HCEC 1CT (cell line): Measurements from ENCODE around the gene KRTAP9-2.
"Not testable (repeated sequence)": the region's sequence is repeated elsewhere in the genome, so short reads cannot be mapped to it uniquely, and the experiment has no call there.

Experiments used
- DNase-seq: peaks from one replicate; pipeline ENCODE4 v3.0.0-alpha.2; 2017

Gene KRTAP9-2, protein sequence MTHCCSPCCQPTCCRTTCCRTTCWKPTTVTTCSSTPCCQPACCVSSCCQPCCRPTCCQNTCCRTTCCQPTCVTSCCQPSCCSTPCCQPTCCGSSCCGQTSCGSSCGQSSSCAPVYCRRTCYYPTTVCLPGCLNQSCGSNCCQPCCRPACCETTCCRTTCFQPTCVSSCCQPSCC

DNA sequence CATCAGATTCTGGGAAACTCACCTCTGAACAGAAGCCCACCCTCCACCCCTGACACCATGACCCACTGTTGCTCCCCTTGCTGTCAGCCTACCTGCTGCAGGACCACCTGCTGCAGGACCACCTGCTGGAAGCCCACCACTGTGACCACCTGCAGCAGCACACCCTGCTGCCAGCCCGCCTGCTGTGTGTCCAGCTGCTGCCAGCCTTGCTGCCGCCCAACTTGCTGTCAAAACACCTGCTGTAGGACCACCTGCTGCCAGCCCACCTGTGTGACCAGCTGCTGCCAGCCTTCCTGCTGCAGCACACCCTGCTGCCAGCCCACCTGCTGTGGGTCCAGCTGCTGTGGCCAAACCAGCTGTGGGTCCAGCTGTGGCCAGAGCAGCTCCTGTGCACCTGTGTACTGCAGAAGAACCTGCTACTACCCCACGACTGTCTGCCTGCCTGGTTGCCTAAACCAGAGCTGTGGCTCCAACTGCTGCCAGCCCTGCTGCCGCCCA, at the start of gene KRTAP9-2:
KRTAP9-2 (plus strand) TSS at position 51 of the 498 bp plus-strand sequence; CDS start at position 58, 7 bp downstream.
- not testable (repeated sequence) for DNase-seq

DNA sequence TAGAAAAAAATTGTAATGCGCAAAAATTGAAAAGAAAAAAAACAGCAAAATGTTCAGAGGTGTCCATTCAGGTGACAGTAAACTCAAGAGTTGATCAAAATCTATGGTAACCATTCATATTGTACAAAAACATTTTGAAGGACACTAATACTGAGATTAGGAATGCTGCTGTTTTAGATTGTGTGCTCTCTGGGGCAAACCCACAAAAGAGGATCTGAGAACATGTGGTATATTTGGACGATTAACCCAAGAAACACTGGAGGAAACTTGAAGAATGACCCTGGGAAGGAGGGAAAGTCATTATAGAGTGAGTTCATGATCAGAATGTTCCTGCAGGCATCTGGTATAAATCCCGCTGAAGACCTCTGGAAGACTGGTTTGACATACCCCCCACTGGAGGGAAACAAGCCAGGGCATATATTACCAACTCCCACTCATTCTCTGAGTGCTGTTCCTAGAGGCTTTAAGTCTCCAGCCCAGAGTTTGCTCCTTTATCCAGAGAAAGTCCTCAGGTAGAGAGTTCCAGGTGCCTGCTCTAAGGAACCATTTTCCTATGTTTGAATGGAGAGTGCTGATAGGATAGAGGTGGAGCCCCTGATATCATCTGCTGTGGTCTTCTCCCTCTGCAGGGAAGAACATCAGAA, 49.6 kb upstream of the KRTAP9-2 start:
- DNase-seq, result no peak

DNA sequence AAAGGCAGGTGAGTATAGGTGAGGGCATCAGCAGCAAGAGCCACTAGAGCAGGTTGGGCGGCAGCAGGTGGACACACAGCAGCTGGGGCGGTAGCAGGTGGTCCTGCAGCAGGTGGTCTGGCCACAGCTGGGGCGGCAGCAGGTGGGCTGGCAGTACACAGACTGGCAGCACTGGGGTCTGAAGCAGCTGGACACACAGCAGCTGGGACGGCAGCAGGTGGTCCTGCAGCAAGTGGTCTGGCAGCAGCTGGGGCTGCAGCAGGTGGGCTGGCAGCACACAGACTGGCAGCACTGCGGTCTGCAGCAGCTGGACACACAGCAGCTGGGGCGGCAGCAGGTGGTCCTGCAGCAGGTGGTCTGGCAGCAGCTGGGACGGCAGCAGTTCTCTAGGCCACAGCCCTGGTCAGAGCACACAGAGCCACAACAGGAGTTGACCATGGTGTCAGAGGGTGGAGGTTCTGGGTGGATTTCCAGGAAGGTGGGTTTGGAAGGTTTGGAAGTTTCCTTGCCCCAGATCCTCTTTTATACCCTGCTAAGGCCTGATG, 48.6 kb upstream of the KRTAP9-2 start, which contains the start of gene KRTAP4-2:
KRTAP4-2 (minus strand) TSS at position 495 of the 545 bp plus-strand sequence; CDS start at position 438, 57 bp downstream.
- no peak for DNase-seq

DNA sequence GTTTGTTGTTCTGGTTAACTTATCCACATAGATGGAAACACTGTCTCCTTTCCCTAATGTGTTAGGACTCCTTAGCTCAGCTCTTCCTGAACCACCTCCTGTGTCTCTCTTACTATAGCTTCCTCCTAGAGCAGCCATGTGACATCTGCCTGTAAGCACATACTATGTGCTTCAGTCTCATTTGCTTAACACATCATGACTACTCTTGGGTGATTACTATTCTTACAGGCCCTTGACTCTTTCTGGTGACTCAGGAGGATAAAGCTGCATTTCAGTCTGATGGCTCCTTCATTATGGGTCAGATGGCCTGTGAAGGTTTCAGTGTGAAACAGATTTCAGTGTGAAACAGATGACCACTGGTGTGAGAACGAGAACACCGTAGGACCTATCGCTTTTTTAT, 48.1 kb upstream of the KRTAP9-2 start:
- peak; percentile 84 for DNase-seq

DNA sequence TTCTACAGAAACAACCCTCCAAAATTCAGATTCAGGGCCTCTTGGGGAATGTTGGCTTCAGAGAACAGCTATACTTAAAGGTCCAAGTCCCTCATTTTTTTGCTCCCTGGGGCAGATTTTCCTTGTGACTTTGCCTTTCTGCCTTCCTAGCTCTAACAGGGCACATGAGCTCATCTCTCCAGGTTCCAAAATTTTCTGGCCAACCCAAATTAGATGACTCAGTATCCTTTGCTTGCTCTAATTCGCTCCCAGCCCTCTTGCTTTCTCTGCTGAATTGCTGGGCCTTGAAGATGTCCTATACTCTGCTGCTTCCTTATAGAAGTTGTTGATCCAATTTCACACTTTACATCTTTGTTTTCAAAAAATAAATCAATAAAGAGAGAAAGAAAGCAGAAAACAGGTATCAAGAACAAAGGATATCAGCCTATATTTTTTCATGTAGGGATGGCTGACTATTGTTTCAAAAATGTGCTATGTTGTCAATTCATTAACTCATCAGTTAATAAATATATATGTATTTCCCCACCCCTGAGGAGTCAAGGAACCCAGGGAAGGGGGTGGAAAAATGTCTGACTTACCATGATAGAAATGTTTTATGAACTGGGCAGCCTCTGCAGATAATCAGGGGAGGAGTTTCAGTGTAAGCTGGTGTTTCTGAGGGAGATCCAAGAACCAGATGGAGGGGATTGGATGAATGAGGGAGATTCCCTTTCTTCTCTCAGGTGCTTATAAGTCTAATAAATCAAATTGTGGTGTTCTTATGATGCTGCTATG, 47.4 kb upstream of the KRTAP9-2 start:
- DNase-seq, result peak; percentile 59

DNA sequence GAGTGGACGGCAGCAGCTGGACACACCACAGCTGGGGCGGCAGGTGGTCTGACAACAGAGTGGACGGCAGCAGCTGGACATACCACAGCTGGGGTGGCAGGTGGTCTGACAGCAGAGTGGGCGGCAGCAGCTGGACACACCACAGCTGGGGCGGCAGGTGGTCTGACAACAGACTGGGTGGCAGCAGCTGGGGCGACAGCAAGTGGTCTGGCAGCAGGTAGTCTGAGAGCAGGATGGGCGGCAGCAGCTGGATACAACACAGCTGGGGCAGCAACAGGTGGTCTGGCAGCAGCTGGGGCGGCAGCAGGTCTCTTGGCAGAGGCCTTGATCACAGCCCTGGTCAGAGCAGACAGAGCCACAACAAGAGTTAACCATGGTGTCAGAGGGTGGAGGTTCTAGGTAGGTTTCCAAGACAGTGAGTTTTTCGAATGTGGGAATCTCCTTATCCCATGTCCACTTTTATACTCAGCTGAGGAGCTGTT, 41.9 kb upstream of the KRTAP9-2 start, which contains the start of gene KRTAP4-1:
KRTAP4-1 (minus strand) TSS at position 432 of the 482 bp plus-strand sequence; CDS start at position 375, 57 bp downstream.
- no peak for DNase-seq

DNA sequence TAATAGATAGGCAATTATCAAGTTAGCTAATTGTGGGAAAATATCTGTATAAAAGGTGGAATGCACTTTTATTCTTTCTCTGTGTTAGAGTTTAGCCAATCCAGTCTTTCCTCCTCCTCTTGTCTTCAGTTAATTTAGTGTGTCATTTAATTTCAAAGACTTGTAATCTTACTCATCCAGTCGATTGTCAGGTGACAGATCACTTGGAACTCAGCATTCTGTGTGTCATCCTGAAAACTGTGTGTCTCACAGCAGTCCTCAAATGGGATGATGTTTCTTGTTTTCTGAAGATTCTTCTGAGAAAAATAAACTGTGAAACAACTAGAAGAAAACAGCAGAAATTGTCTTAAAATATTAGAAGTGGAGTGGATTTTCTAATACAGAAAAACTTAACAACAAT, 41.4 kb upstream of the KRTAP9-2 start:
- DNase-seq, result no peak

DNA sequence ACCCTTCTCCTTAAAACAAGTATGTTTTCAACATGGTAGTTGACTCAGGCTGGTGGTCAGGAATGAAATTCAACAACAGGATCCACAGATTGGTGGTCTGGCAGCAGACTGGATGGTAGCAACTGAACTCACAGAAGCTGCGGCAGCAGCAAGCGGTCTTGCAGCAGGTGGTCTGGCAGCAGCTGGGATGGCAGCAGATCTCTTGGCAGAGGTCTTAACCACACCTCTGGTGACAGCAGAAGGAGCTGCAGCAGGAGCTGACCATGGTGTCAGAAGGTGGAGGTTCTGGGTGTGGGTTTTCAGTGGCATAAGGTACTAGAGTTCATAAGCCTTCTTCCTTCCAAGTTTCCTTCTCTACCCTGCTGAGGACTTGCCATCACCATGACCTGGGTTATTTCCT, 39.6 kb upstream of the KRTAP9-2 start:
- no peak for DNase-seq

DNA sequence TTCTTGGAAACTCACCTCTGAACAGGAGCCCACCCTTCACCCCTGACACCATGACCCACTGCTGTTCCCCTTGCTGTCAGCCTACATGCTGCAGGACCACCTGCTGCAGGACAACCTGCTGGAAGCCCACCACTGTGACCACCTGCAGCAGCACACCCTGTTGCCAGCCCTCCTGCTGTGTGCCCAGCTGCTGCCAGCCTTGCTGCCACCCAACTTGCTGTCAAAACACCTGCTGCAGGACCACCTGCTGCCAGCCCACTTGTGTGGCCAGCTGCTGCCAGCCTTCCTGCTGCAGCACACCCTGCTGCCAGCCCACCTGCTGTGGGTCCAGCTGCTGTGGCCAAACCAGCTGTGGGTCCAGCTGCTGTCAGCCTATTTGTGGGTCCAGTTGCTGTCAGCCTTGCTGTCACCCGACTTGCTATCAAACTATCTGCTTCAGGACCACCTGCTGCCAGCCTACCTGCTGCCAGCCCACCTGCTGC, 36.6 kb upstream of the KRTAP9-2 start, which contains the start of gene KRTAP9-1:
KRTAP9-1 (plus strand) TSS at position 51 of the 482 bp plus-strand sequence; CDS start at position 51, 0 bp downstream.
- not testable (repeated sequence) for DNase-seq

DNA sequence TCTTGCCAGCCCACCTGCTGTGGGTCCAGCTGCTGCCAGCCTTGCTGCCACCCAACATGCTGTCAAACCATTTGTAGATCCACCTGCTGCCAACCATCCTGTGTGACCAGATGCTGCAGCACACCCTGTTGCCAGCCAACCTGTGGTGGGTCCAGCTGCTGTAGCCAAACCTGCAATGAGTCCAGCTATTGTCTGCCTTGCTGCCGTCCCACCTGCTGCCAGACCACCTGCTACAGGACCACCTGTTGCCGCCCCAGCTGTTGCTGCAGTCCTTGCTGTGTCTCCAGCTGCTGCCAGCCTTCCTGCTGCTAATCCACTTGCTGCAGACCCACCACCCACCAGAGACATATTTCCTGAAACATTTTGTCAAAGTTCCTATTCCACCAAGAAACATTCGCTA, 36.1 kb upstream of the KRTAP9-2 start:
- DNase-seq, result no peak

DNA sequence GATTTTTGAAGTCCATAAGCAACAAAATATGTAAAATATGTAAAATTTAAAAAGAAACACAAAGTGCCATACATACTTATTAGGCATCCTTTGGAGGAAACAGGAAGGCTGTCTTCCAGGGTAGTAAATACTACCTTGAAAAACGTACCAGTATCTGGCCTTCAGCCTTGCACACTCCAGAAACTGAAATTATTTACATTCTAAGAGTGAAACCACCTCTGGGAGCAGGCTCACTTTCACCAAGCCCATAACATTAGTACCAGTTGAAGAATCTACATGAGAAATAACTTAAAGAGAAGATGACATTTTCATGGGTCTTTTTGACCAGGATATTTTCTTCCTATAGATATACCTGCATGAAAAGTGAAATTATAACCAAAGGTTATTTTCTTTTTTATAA, 30.4 kb upstream of the KRTAP9-2 start:
- no peak for DNase-seq

DNA sequence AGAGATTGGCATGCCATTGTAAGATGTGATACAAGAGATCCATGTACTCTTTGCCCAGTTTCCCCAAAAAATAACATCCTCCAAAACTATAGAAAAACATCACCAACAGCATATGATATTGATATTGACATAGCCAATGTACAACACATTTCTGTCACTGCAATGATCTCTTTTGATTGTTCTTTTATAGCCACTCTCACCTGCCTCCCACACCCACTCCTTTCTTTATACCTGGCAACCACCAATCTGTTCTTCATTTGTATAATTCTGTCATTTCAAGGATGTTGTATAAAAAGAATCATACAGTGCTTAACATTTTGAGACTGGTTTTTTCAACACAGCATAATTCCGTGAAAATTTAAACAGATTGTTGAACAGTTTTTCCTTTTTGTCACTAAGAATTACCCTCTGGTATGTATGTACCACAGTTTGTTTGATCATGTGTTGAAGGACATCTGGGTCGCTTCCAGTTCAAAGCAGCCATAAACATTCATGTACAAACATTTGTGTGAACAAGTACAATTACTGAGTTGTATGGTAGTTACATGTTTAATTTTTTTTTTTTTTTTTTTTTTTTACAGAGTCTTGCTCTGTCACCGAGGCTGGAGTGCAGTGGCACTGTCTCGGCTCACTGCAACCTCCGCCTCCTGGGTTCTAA, 26.9 kb upstream of the KRTAP9-2 start:
- no peak for DNase-seq

DNA sequence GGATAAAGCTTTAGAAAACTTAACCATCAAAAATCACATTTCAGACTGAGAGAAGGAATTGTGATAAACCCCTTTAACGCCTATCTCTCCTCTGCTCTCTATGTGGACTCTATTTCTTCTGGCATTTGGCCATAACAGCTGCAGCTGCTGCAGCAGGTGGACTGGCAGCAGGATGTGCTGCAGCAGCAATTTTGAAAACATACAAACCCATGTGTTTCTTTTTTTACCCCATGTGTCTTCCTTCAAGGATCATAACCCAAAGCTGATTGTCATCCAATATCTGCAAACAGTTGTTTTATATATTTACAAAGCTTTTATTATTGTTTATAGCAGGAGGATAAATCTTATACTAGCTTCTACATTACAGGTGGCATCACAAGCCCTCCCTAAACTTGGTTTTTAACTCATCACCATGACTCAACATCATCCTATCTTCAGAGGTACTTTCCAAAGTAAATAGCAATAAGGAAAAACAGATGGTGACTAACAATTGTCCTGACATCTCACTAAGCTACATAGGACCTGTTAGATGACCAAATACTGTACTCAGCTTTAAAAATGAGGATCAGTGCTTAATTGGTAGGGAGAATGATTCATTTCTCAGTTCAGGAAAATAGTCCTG, 14.5 kb upstream of the KRTAP9-2 start:
- DNase-seq, result peak; percentile 48

DNA sequence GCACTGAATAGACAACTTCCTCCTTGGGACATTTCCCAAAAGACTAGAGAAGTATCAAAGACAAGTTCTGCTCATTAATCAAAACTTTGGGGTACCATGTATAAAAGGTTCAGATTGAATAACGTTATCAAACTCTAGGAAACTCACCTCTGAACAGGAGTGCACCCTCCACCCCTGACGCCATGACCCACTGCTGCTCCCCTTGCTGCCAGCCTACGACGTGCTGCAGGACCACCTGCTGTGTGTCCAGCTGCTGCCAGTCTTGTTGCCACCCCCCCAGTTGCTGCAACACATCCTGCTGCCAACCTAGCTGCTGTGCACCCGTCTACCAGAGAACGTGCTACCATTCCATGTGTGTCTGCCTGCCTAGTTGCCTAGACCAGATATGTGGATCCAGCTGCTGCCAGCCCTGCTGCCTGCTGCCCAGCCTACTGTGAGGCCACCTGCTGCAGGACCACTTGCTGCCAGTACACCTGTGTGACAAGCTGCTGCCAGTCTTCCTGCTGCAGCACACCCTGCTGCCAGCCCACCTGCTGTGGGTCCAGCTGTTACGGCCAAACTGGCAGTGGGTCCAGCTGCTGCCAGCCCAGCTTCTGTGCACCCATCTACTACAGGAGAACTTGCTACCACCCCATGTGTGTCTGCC, 13.8 kb upstream of the KRTAP9-2 start:
- DNase-seq, result no peak

DNA sequence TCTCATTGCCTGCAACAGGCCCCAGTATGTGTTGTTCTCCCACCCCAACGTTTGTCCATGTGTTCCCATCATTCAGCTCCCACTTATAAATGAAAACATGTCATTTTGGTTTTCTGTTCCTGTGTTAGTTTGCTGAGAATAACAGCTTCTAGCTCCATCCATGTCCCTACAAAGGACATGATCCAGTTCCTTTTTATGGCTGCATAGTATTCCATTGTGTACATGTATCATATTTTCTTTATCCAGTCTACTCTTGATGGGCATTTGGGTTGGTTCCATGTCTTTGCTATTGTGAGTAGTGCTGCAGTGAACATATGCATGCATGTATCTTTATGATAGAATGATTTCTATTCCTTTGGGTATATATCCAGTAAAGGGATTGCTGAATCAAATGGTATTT, 10.8 kb upstream of the KRTAP9-2 start:
- no peak for DNase-seq

DNA sequence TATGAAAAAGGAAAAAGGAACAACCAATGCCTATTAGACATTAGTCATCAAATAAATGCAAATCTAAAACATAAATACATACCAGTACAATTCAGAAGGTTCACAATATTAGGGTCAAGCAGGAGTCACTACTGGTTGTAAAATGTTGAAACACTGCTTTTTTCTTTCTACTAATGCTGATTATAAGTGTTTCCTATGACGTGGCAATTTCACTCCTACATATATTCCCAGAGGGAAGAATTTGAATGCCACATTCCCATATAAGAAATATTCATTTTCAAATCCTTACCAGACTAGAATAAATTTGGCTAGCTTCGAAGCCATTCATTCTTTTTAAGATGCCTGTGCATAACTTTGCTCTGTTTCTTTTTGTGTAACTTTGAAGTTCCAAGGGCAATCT, 2.6 kb upstream of the KRTAP9-2 start:
- peak; percentile 1 for DNase-seq

DNA sequence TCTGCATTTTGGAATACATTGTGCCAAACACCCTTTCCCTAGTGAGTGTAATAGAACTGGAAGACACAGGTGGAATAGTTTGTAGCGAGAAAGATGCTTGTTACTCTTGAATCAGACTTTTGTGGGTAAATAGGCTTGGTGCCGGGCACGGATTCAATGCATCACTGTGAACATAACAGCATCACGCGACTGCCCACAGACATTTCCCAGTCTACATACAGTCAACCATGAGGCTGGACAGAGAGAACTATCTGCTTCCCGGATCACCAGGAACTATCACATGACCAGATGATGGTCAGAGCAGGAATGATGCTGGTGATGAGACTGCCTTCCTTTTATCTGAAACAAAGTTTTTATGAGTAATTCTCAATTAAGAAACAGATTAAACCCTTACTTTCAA, 397 bp upstream of the KRTAP9-2 start:
- no peak for DNase-seq

DNA sequence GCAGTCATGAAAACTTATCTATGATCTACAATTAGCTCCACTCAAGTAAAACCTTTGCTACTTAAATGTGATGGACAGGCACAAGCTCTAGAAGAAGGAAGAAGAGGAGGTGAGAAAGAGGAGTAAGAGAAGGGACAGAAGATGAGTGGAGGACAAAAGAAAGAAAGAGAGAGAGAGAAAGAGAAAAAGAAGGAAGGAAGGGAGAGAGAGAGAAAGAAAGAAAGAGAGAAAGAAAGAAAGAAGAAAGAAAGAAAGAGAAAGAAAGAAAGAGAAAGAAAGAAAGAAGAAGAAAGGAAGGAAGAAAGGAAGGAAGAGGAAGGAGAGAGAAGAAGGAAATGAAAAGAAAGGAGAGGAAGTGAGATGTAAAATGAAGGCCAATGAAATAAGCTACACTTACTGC, 3.6 kb downstream of the KRTAP9-2 start:
- no peak for DNase-seq

DNA sequence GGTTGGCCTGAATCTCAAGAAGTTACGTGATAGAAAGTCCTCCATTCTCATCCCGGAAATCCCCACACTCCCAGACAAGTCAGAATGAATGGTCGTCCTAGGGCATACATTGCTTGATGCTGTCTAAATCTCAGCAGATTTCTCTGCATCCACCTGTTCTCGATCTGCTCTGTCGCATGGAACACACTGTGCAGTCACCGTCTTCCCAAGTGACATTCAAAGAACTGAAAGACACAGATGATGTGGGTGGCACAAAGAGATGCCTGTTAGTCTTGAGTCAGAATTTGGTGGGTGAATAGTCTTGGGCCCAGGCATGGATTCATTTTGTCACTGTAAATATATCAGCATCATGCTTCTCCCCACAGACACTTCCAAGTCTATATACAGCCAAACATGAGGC, 5.3 kb downstream of the KRTAP9-2 start:
- DNase-seq, result no peak

DNA sequence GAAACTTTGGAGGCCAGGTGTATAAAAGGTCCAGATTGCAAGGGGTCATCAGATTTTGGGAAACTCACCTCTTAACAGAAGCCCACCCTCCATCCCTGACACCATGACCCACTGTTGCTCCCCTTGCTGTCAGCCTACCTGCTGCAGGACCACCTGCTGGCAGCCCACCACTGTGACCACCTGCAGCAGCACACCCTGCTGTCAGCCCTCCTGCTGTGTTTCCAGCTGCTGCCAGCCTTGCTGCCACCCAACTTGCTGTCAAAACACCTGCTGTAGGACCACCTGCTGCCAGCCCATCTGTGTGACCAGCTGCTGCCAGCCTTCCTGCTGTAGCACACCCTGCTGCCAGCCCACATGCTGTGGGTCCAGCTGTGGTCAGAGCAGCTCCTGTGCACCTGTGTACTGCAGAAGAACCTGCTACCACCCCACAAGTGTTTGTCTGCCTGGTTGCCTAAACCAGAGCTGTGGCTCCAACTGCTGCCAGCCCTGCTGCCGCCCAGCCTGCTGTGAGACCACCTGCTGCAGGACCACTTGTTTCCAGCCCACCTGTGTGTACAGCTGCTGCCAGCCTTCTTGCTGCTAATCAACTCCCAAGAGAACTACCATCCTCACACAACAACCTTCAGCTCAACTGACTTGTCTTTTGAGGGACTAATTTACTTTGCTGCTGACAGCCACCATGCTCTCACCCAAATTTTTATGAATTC, 6.1 kb downstream of the KRTAP9-2 start, which contains the start of gene KRTAP9-3:
KRTAP9-3 (plus strand) TSS at position 51 of the 707 bp plus-strand sequence; CDS start at position 104, 53 bp downstream.
- not testable (repeated sequence) for DNase-seq
